Measurements from ENCODE around the gene HIGD1C. TPM values are rescaled to one million over a fixed set of nuclear protein-coding genes. Genes with fewer than 3 reads are reported as not detected.

Gene HIGD1C
- total RNA-seq, 1 experiment from 2014 or later: not detected

DNA sequence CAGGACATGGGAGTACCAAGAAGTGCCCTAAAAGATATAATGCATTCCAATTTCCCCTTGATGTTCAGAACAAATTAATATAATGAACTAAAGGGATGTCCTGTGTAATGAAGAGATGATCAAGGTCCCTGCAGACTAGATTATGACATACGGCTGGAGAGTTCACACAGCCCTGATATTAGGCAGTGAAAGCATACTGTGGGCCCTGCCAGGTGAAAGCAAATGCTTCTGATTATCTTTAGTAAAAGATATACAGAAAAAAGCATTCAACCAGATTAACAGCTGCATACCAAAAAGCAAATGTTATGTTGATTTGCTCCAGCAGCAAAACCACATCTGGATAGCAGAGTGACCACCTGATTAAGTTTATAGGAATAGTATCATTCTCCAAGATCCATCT is 12.1 kb downstream of the HIGD1C start:
- TF ChIP-seq IRF2 (CRISPR knock-in tag; IDR thresholded peaks at IDR 0.05; ENCODE audit: borderline replicate concordance, low read depth) (no peak), NFYB (CRISPR knock-in tag; conservative IDR thresholded peaks at IDR 0.05; ENCODE audit: low read depth) (no peak)
- TF ChIP-seq, protein P1, sequence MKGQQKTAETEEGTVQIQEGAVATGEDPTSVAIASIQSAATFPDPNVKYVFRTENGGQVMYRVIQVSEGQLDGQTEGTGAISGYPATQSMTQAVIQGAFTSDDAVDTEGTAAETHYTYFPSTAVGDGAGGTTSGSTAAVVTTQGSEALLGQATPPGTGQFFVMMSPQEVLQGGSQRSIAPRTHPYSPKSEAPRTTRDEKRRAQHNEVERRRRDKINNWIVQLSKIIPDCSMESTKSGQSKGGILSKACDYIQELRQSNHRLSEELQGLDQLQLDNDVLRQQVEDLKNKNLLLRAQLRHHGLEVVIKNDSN (CRISPR knock-in tag; IDR thresholded peaks at IDR 0.05): no peak
- TF ChIP-seq, protein P2, sequence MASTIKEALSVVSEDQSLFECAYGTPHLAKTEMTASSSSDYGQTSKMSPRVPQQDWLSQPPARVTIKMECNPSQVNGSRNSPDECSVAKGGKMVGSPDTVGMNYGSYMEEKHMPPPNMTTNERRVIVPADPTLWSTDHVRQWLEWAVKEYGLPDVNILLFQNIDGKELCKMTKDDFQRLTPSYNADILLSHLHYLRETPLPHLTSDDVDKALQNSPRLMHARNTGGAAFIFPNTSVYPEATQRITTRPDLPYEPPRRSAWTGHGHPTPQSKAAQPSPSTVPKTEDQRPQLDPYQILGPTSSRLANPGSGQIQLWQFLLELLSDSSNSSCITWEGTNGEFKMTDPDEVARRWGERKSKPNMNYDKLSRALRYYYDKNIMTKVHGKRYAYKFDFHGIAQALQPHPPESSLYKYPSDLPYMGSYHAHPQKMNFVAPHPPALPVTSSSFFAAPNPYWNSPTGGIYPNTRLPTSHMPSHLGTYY (CRISPR knock-in tag; IDR thresholded peaks at IDR 0.05): no peak
- TF ChIP-seq, protein P3, sequence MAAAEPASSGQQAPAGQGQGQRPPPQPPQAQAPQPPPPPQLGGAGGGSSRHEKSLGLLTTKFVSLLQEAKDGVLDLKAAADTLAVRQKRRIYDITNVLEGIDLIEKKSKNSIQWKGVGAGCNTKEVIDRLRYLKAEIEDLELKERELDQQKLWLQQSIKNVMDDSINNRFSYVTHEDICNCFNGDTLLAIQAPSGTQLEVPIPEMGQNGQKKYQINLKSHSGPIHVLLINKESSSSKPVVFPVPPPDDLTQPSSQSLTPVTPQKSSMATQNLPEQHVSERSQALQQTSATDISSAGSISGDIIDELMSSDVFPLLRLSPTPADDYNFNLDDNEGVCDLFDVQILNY (CRISPR knock-in tag; IDR thresholded peaks at IDR 0.05): no peak
- TF ChIP-seq, protein P4, sequence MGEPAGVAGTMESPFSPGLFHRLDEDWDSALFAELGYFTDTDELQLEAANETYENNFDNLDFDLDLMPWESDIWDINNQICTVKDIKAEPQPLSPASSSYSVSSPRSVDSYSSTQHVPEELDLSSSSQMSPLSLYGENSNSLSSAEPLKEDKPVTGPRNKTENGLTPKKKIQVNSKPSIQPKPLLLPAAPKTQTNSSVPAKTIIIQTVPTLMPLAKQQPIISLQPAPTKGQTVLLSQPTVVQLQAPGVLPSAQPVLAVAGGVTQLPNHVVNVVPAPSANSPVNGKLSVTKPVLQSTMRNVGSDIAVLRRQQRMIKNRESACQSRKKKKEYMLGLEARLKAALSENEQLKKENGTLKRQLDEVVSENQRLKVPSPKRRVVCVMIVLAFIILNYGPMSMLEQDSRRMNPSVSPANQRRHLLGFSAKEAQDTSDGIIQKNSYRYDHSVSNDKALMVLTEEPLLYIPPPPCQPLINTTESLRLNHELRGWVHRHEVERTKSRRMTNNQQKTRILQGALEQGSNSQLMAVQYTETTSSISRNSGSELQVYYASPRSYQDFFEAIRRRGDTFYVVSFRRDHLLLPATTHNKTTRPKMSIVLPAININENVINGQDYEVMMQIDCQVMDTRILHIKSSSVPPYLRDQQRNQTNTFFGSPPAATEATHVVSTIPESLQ (CRISPR knock-in tag; IDR thresholded peaks at IDR 0.05): no peak
- Mint-ChIP-seq H3K36me3 (no peaks in the 10 kb centered on the region), H3K4me1 (no peaks in the 10 kb centered on the region), H3K27me3 (ENCODE audit: low read depth) (no peaks in the 10 kb centered on the region), H3K27ac (no peak overlapping the region), H3K9me3 (no peaks in the 10 kb centered on the region), H3K4me3 (no peak overlapping the region)
- ChIA-PET CTCF (no interaction called here), POLR2A (no interaction called here)
- DNase-seq (ENCODE audit: low spot score) (no peak), ATAC-seq (no peak)

DNA sequence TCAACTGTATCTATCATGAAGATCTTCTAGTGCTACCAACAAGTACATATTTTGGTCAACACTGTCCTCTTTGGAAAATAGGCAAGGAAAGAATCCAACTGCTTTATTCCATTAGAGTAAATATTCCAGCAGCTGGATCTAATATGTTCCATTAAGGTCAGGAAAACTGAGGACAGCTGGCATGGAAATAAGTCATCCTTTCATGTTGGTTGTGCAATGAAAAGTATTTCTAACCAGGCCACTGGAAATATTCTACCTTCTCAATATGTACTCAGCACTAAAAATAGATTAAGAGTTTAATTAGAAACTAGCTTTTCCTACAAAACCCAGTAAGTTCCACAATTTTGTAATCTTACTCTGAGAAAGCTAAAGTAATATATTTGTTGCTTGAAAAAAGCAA is 19.6 kb downstream of the HIGD1C start:
- no peak for TF ChIP-seq FOXK1 (CRISPR knock-in tag; IDR thresholded peaks at IDR 0.05)
- CTCF ChIA-PET: no interaction called here
- H3K9me3 Mint-ChIP-seq: peaks cover 33% of the 10 kb centered on the region
- POLR2A ChIA-PET: no interaction called here
- peaks cover 4% of the 10 kb centered on the region; the same call in 1 of the 2 replicates for H3K27me3 Mint-ChIP-seq (ENCODE audit: low read depth)
- no peak for DNase-seq (ENCODE audit: low spot score)
- peaks cover 47% of the 10 kb centered on the region for H3K36me3 Mint-ChIP-seq
- no peak overlapping the region for H3K4me3 Mint-ChIP-seq
- H3K27ac Mint-ChIP-seq: no peak overlapping the region
- no peak for ATAC-seq
- no peaks in the 10 kb centered on the region for H3K4me1 Mint-ChIP-seq

DNA sequence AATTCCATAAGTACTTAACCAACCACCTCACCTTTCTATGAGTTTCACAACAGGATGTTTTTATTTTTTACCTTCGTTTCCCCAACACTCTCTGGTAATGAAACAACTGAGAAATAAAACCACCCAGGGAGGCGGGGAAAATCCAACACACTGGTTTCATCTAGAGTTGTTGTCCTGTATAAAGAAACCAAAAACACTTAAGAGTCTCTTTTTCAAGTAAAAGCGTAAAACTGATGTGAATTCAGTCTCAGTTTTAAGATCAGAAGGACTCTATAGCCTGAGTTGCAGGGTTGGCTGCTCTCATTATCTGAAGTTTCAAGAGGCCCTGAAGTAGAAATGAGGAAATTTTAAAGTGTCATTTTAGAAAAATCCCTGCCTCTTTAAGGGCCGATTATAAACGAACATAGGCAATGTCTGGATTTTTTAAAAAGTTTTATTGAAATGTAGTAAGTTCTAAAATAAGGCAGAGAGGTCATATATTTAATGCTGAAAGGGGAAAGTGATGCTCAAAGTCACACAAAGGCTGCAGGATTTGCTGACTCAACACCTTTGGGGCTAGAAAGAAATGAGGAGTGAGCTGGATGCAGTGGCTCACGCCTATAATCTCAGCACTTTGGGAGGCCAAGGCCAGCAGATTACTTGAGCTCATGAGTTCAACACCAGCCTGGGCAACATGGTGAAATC is 27.2 kb downstream of the HIGD1C start:
- ChIA-PET CTCF (no interaction called here), POLR2A (no interaction called here)
- peaks cover 14% of the 10 kb centered on the region; the same call in 1 of the 2 replicates for H3K36me3 Mint-ChIP-seq
- DNase-seq (ENCODE audit: low spot score): no peak
- no peak overlapping the region for H3K27ac Mint-ChIP-seq
- peaks cover 6% of the 10 kb centered on the region for H3K4me1 Mint-ChIP-seq
- peaks cover 5% of the 10 kb centered on the region for H3K9me3 Mint-ChIP-seq
- H3K4me3 Mint-ChIP-seq: no peak overlapping the region
- H3K27me3 Mint-ChIP-seq (ENCODE audit: low read depth): no peaks in the 10 kb centered on the region
- no peak for ATAC-seq
- TF ChIP-seq, protein P5, sequence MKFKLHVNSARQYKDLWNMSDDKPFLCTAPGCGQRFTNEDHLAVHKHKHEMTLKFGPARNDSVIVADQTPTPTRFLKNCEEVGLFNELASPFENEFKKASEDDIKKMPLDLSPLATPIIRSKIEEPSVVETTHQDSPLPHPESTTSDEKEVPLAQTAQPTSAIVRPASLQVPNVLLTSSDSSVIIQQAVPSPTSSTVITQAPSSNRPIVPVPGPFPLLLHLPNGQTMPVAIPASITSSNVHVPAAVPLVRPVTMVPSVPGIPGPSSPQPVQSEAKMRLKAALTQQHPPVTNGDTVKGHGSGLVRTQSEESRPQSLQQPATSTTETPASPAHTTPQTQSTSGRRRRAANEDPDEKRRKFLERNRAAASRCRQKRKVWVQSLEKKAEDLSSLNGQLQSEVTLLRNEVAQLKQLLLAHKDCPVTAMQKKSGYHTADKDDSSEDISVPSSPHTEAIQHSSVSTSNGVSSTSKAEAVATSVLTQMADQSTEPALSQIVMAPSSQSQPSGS (CRISPR knock-in tag; IDR thresholded peaks at IDR 0.05; ENCODE audit: borderline replicate concordance, low read depth): no peak
- TF ChIP-seq, protein P6, sequence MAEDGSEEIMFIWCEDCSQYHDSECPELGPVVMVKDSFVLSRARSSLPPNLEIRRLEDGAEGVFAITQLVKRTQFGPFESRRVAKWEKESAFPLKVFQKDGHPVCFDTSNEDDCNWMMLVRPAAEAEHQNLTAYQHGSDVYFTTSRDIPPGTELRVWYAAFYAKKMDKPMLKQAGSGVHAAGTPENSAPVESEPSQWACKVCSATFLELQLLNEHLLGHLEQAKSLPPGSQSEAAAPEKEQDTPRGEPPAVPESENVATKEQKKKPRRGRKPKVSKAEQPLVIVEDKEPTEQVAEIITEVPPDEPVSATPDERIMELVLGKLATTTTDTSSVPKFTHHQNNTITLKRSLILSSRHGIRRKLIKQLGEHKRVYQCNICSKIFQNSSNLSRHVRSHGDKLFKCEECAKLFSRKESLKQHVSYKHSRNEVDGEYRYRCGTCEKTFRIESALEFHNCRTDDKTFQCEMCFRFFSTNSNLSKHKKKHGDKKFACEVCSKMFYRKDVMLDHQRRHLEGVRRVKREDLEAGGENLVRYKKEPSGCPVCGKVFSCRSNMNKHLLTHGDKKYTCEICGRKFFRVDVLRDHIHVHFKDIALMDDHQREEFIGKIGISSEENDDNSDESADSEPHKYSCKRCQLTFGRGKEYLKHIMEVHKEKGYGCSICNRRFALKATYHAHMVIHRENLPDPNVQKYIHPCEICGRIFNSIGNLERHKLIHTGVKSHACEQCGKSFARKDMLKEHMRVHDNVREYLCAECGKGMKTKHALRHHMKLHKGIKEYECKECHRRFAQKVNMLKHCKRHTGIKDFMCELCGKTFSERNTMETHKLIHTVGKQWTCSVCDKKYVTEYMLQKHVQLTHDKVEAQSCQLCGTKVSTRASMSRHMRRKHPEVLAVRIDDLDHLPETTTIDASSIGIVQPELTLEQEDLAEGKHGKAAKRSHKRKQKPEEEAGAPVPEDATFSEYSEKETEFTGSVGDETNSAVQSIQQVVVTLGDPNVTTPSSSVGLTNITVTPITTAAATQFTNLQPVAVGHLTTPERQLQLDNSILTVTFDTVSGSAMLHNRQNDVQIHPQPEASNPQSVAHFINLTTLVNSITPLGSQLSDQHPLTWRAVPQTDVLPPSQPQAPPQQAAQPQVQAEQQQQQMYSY (CRISPR knock-in tag; IDR thresholded peaks at IDR 0.05): no peak
- TF ChIP-seq ZNF317 (CRISPR knock-in tag; IDR thresholded peaks at IDR 0.05; ENCODE audit: borderline replicate concordance, low read depth): no peak
- TF ChIP-seq, protein P7, sequence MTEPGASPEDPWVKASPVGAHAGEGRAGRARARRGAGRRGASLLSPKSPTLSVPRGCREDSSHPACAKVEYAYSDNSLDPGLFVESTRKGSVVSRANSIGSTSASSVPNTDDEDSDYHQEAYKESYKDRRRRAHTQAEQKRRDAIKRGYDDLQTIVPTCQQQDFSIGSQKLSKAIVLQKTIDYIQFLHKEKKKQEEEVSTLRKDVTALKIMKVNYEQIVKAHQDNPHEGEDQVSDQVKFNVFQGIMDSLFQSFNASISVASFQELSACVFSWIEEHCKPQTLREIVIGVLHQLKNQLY (CRISPR knock-in tag; IDR thresholded peaks at IDR 0.05): no peak
- no peak for TF ChIP-seq OVOL2 (CRISPR knock-in tag; IDR thresholded peaks at IDR 0.05; ENCODE audit: borderline replicate concordance)
- no peak for TF ChIP-seq ATF1 (CRISPR knock-in tag; IDR thresholded peaks at IDR 0.05)
- no peak for TF ChIP-seq NR1H2 (CRISPR knock-in tag; IDR thresholded peaks at IDR 0.05)
- TF ChIP-seq SMAD4 (CRISPR knock-in tag; IDR thresholded peaks at IDR 0.05): no peak
- no peak for TF ChIP-seq TEAD4 (CRISPR knock-in tag; IDR thresholded peaks at IDR 0.05)
- TF ChIP-seq, protein P8, sequence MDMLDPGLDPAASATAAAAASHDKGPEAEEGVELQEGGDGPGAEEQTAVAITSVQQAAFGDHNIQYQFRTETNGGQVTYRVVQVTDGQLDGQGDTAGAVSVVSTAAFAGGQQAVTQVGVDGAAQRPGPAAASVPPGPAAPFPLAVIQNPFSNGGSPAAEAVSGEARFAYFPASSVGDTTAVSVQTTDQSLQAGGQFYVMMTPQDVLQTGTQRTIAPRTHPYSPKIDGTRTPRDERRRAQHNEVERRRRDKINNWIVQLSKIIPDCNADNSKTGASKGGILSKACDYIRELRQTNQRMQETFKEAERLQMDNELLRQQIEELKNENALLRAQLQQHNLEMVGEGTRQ (CRISPR knock-in tag; IDR thresholded peaks at IDR 0.05): no peak
- no peak for TF ChIP-seq TCF7 (CRISPR knock-in tag; IDR thresholded peaks at IDR 0.05; ENCODE audit: low read depth)

All from WTC11 (cell line).